ENCODE data around the gene SLIT1.
"Not testable (repeated sequence)": the region's sequence is repeated elsewhere in the genome, so short reads cannot be mapped to it uniquely, and the experiment has no call there.

The SLIT1 gene

GRCh38 chr10:97038688-97039087 is 147.1 kb downstream of the SLIT1 start:
- DNase-seq = no peak

GRCh38 chr10:97037365-97038361 is 148.1 kb downstream of the SLIT1 start:
- DNase-seq = peak; percentile 74

- DNase-seq = no peak
These were observed 150.6 kb downstream of the SLIT1 start for GRCh38 chr10:97034958-97035769.

GRCh38 chr10:97034301-97034700 is 151.5 kb downstream of the SLIT1 start:
- DNase-seq = no peak

- not testable (repeated sequence) for DNase-seq
These were observed 151.9 kb downstream of the SLIT1 start for GRCh38 chr10:97033841-97034240.

- DNase-seq = no peak
These were observed 153.1 kb downstream of the SLIT1 start for GRCh38 chr10:97032624-97033023.

GRCh38 chr10:97031459-97031858 is 154.3 kb downstream of the SLIT1 start:
- no peak for DNase-seq

GRCh38 chr10:97030894-97031293 is 154.9 kb downstream of the SLIT1 start:
- DNase-seq = no peak

GRCh38 chr10:97029271-97029670 is 156.5 kb downstream of the SLIT1 start:
- DNase-seq = no peak

GRCh38 chr10:97028832-97029178 is 157.0 kb downstream of the SLIT1 start:
- DNase-seq = no peak

- no peak for DNase-seq
These were observed 157.5 kb downstream of the SLIT1 start for GRCh38 chr10:97028126-97028831.

- DNase-seq = peak; percentile 48
These were observed 160.0 kb downstream of the SLIT1 start for GRCh38 chr10:97025613-97026242.

GRCh38 chr10:97024168-97025073 is 161.3 kb downstream of the SLIT1 start:
- no peak for DNase-seq

- DNase-seq = no peak
These were observed 162.2 kb downstream of the SLIT1 start for GRCh38 chr10:97023401-97024167.

GRCh38 chr10:97022616-97023015 is 163.1 kb downstream of the SLIT1 start:
- no peak for DNase-seq

GRCh38 chr10:97020452-97021400 is 165.0 kb downstream of the SLIT1 start:
- DNase-seq = no peak

- no peak for DNase-seq
These were observed 166.4 kb downstream of the SLIT1 start for GRCh38 chr10:97019213-97019844.

GRCh38 chr10:97018251-97019212 is 167.2 kb downstream of the SLIT1 start:
- no peak for DNase-seq

Data from inflammatory macrophage treated with lipopolysaccharide for 4 hours (primary cell).